ENCODE results near the gene SLX4IP. TPM values are rescaled to one million over a fixed set of nuclear protein-coding genes. Genes with fewer than 3 reads are reported as not detected.

Gene SLX4IP
- total and polyA plus RNA-seq, 8 donors: 2.5 to 6.4 (median 2.8) TPM

GRCh38 chr20:10550204-10551118 lies 115.4 kb downstream of the SLX4IP start:
- TF ChIP-seq CTCF (IDR thresholded peaks at IDR 0.05): no peak
- Histone ChIP-seq H3K36me3 (no peaks in the 10 kb centered on the region), H3K4me3 (no peak overlapping the region), H3K4me1 (peaks cover 12 to 40% (median 27%) of the 10 kb centered on the region in 3 donors), H3K9me3 (no peaks in the 10 kb centered on the region), H3K27ac (peak overlapping the region in 3 of 4 donors; percentile 5 to 40 (median 33)), H3K27me3 (no peaks in the 10 kb centered on the region)
- ATAC-seq (peak; percentile 93 to 98 (median 94)), DNase-seq (peak; percentile 70 to 93 (median 88)), FAIRE-seq (no peak)
- intact Hi-C loops (cut with DNase I): loop anchor here in 1 of 3 donors (10.0 kb wide), 1 partner anchor 994 kb away; no protein-coding TSS in a partner anchor
- WGBS, 2 donors: 50 to 52% methylated on average over 14 of the region's 14 CpGs

GRCh38 chr20:10551732-10552724 lies 116.9 kb downstream of the SLX4IP start:
- Histone ChIP-seq H3K27me3 (no peaks in the 10 kb centered on the region), H3K4me3 (no peak overlapping the region), H3K4me1 (peaks cover 12 to 40% (median 27%) of the 10 kb centered on the region in 3 donors), H3K9me3 (no peaks in the 10 kb centered on the region), H3K27ac (peak overlapping the region in 2 of 4 donors; percentile 33 to 40), H3K36me3 (no peaks in the 10 kb centered on the region)
- no peak for TF ChIP-seq CTCF (IDR thresholded peaks at IDR 0.05)
- intact Hi-C loops (cut with DNase I): loop anchor here in 1 of 3 donors (10.0 kb wide), 1 partner anchor 993 kb away; no protein-coding TSS in a partner anchor
- ATAC-seq: peak in 1 of 4 donors; percentile 21
- WGBS, 2 donors: 83 to 86% methylated on average over 8 of the region's 8 CpGs
- no peak for FAIRE-seq
- no peak for DNase-seq

- FAIRE-seq (peak; percentile 87), ATAC-seq (peak in 3 of 4 donors; percentile 52 to 71 (median 64)), DNase-seq (peak in 5 of 6 donors; percentile 50 to 77 (median 58))
- WGBS, 2 donors: 33% methylated on average over 5 of the region's 5 CpGs
- no peaks in the 10 kb centered on the region for H3K9me3 ChIP-seq
- peak; percentile 35 to 72 (median 62) for TF ChIP-seq CTCF (IDR thresholded peaks at IDR 0.05)
- peaks cover 12 to 40% (median 27%) of the 10 kb centered on the region in 3 donors for H3K4me1 ChIP-seq
- H3K27me3 ChIP-seq: no peaks in the 10 kb centered on the region
- H3K36me3 ChIP-seq: no peaks in the 10 kb centered on the region
- intact Hi-C loops (cut with DNase I): loop anchor here in 1 of 3 donors (10.0 kb wide), 1 partner anchor 991 kb away; no protein-coding TSS in a partner anchor
- H3K27ac ChIP-seq: no peak overlapping the region
- H3K4me3 ChIP-seq: no peak overlapping the region
Observed at GRCh38 chr20:10553326-10553984, 118.3 kb downstream of the SLX4IP start.

GRCh38 chr20:10554285-10554684 lies 119.2 kb downstream of the SLX4IP start:
- Histone ChIP-seq H3K4me1 (peaks cover 9 to 41% (median 26%) of the 10 kb centered on the region in 3 donors), H3K27me3 (no peaks in the 10 kb centered on the region), H3K9me3 (no peaks in the 10 kb centered on the region), H3K4me3 (no peak overlapping the region), H3K36me3 (no peaks in the 10 kb centered on the region), H3K27ac (no peak overlapping the region)
- ATAC-seq: no peak
- intact Hi-C loops (cut with DNase I): loop anchor here in 1 of 3 donors (10.0 kb wide), 1 partner anchor 991 kb away; no protein-coding TSS in a partner anchor
- no peak for TF ChIP-seq CTCF (IDR thresholded peaks at IDR 0.05)
- no peak for FAIRE-seq
- WGBS, 2 donors: 33 to 40% methylated on average over 2 of the region's 2 CpGs
- DNase-seq: no peak

Measured in pancreas (tissue), 10 donors.